Right cardiac atrium (tissue), 5 donors: ENCODE measurements around the gene EPHA2. TPM values are rescaled to one million over a fixed set of nuclear protein-coding genes. Genes with fewer than 3 reads are reported as not detected.

Experiments used
- ATAC-seq, 2 donors: fragments of 200-7000 bp; cut with Tn5 transposase; one replicate each; pipeline versions ENCODE4 v1.8.0 to v1.9.1; 2020; ENCODE audit warnings: moderate library complexity in 2 of 2, mild to moderate bottlenecking in 1 of 2
- DNase-seq, 3 donors: peaks; one replicate each; pipeline ENCODE4 v3.0.0-alpha.2; 2020
- H3K27ac ChIP-seq: one replicate; pipeline ENCODE4 v1.5.1; 2013; ENCODE audit warnings: mild to moderate bottlenecking, low read length, control low read depth, moderate library complexity
- H3K27me3 ChIP-seq: one replicate; pipeline ENCODE4 v1.6.1; 2013; ENCODE audit not compliant: control insufficient read depth, insufficient read depth
- H3K4me1 ChIP-seq: one replicate; pipeline ENCODE4 v1.6.1; 2013; ENCODE audit warnings: low read length; ENCODE audit not compliant: control insufficient read depth, insufficient read depth
- H3K4me3 ChIP-seq: one replicate; pipeline ENCODE4 v1.5.1; 2013; ENCODE audit warnings: low read length, control low read depth
- H3K9me3 ChIP-seq: one replicate; pipeline ENCODE4 v1.6.1; 2013; ENCODE audit warnings: low read length; ENCODE audit not compliant: control insufficient read depth
- WGBS: extraction: QIAGEN DNeasy Blood & Tissue Kit; methylation state at CpG from one replicate; pipeline ENCODE4 v1.1.7; 2013; 5-methylcytosine and 5-hydroxymethylcytosine counted together
- intact Hi-C, 4 donors: fragments of 100-400 bp; cut with DNase I; formaldehyde crosslinking; loops; one replicate each; pipeline versions ENCODE4 v1.11.0 to v1.14.0; 2022 to 2023
- long read RNA-seq, 4 donors: library from polyadenylated mRNA; unstranded; transcript quantifications; one replicate each; pipeline ENCODE4 v2.0.0, GENCODE V29; 2020 to 2021
- polyA plus RNA-seq: library from polyadenylated mRNA; stranded (reverse); fragments of 200-250 nt; gene quantifications from one replicate; pipeline ENCODE4 v1.2.3, GENCODE V29; 2013
- total RNA-seq, 4 donors: library from RNA; stranded (reverse); fragmentation: NEBNext Ultra II Directional; extraction: Animal tissue kit (Norgen Biotek cat#: 25700); gene quantifications; one replicate each; pipeline ENCODE4 v1.2.1, GENCODE V29; 2021
- donor health status: healthy with polysubstance abuse.
- donor health status: DM: no; HTN: yes; CAD: no.
- donor health status: DM: no; HTN: no; CAD: no.
- donor health status: DM: no; HTN: yes; CAD: no; lungs with severe emphysema.
- donor health status: DM: yes; HTN: yes; CAD: no.

The EPHA2 gene
- total RNA-seq (10 to 100 TPM in 2 of 4 donors, 1 to 10 TPM in 2; 6.4 to 15.7 (median 9.8) TPM), polyA plus RNA-seq (8.6 TPM)
- long read RNA-seq, donor 1, partial matches to known transcripts = 11 of 19 reads
- long read RNA-seq, donor 1, other reads (novel, unspliced or antisense) = 4 of 19 reads
- long read RNA-seq, donor 2, partial matches to known transcripts = 3 of 7 reads
- long read RNA-seq, donor 2, other reads (novel, unspliced or antisense) = 2 of 7 reads
- long read RNA-seq, donor 3, transcript EPHA2-201 (17 exons, 3,964 nt) = major isoform, 6 of 38 reads
- long read RNA-seq, donor 3, partial matches to known transcripts = 26 of 38 reads
- long read RNA-seq, donor 3, other reads (novel, unspliced or antisense) = 6 of 38 reads
- long read RNA-seq, donor 4, partial matches to known transcripts = 4 of 8 reads
- long read RNA-seq, donor 4, other reads (novel, unspliced or antisense) = 2 of 8 reads

DNA sequence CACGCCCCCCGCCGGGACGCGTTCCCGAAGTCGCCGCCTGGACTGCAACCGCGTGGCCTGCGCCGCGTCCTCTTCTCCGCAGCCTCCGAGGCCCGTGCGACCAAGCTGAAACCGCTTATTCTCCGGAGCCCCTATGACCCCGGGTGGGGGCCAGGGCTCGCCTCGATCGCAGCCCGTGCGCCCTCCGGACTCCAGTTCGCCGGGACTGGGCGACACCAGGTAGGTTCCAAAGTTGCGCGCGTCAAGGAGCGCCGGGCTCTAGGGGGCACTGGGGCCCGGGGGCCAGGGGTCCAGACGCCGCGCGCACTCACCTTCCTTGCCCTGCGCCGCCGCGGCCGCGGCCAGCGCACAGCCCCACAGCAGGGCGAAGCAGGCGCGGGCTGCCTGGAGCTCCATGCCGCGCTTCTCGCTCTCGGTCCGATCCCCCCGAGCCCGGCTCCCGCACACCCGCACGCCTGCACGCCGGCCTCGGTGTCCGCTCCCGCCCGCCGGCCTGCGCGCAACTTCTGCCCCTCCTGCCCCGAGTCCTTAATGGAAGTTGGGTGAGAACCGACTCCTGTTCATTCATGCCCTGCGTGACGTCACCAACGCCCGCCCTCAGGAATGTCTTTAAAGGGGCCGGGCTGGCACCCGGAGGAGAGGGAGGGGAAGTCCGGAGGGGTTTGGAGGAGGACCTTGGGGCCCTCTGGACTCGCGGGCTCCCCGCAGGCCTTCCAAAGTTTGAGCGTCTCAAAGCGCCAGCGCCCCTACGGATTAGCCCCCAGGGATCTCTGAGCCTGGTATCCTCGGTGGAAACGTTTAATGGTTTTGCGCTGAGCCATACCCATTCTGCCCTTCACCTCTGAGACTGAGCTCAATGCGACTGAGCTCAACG is at the start of gene EPHA2:
Gene EPHA2 (minus strand): TSS at position 533 of the 874 bp plus-strand sequence. CDS start 137 bp downstream, at position 396.
- peak within 1 kb of the TSS; percentile 71 for H3K4me3 ChIP-seq
- ATAC-seq (peak; percentile 77 to 78), DNase-seq (peak; percentile 93 to 98 (median 96))
- peak within 1 kb of the TSS; percentile 80 for H3K27ac ChIP-seq
- H3K9me3 ChIP-seq = no peaks in the 10 kb centered on the region
- H3K27me3 ChIP-seq = no peaks in the 10 kb centered on the region
- peaks cover 14% of the 10 kb centered on the region for H3K4me1 ChIP-seq
- intact Hi-C loops = no loop called here
- 3% methylated on average over 89 of the region's 89 CpGs for WGBS

GRCh38 chr1:16205334-16205671 is 49.4 kb upstream of the EPHA2 start:
- Histone ChIP-seq H3K4me1 (peaks cover 2% of the 10 kb centered on the region), H3K27me3 (no peaks in the 10 kb centered on the region), H3K4me3 (no peak overlapping the region), H3K27ac (no peak overlapping the region), H3K9me3 (no peaks in the 10 kb centered on the region)
- intact Hi-C loops = loop anchor here in 1 of 4 donors (5.0 kb wide), 1 partner anchor 157 kb away; no protein-coding TSS in a partner anchor
- no peak for DNase-seq
- no peak for ATAC-seq
- WGBS = 95% methylated on average over 11 of the region's 11 CpGs

- H3K27ac ChIP-seq = no peak overlapping the region
- 83% methylated on average over 12 of the region's 12 CpGs for WGBS
- no peak for ATAC-seq
Measured at GRCh38 chr1:16204634-16205333, 48.9 kb upstream of the EPHA2 start.

DNA sequence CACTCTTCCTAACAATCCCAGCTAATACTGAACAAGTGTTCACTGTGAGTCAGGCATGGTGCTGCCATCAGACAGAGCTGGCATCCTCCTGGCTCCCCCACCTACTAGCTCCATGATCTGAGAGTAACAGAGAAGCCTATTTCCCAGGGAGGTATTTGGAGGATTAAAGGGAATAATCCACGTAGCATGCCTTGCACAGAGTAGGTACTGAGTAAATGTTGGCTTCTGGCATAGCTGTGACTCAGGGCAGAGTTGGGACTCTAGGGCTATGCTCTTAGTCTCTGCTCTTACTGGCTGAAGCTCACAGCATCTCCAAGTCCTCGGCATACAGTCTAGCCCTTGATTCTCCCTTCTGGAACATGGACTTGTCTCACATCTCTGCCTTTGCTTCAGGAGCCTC is 48.3 kb upstream of the EPHA2 start:
- no peak for ATAC-seq
- intact Hi-C loops = no loop called here
- Histone ChIP-seq H3K27me3 (no peaks in the 10 kb centered on the region), H3K4me1 (peaks cover 2% of the 10 kb centered on the region), H3K27ac (no peak overlapping the region), H3K9me3 (no peaks in the 10 kb centered on the region), H3K4me3 (no peak overlapping the region)
- no peak for DNase-seq
- 91% methylated on average over 2 of the region's 2 CpGs for WGBS

More at GRCh38 chr1:16204634-16205333, 48.9 kb upstream of the EPHA2 start:
- no peak overlapping the region for H3K4me3 ChIP-seq
- no peaks in the 10 kb centered on the region for H3K9me3 ChIP-seq
- DNase-seq = peak in 2 of 3 donors; percentile 70 to 77
- H3K4me1 ChIP-seq = peaks cover 2% of the 10 kb centered on the region
- intact Hi-C loops = loop anchor here in 1 of 4 donors (5.0 kb wide), 1 partner anchor 158 kb away; no protein-coding TSS in a partner anchor
- no peaks in the 10 kb centered on the region for H3K27me3 ChIP-seq

DNA sequence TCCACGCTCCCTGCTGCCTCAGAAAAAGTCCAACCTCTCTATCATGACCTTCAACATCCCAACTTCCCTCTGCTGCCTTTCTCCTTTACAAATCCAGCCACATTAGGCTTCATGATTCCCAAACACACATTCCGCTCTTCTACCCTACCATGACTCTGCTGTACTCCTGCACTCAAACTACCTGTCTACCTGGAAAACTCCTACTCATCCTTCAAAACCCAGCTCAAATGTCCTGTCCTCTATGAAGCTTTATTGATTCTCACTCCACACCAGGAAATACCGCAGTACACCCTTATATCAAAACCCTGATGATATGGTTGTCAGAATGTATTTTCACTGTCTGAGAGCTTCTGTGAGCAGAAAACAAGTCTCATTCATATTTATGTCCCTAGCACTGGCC is 47.7 kb upstream of the EPHA2 start:
- intact Hi-C loops = no loop called here
- no peaks in the 10 kb centered on the region for H3K9me3 ChIP-seq
- DNase-seq = no peak
- H3K4me1 ChIP-seq = peaks cover 2% of the 10 kb centered on the region
- no peak for ATAC-seq
- H3K27ac ChIP-seq = no peak overlapping the region
- no peaks in the 10 kb centered on the region for H3K27me3 ChIP-seq
- 51% methylated on average over 3 of the region's 3 CpGs for WGBS
- no peak overlapping the region for H3K4me3 ChIP-seq

- Histone ChIP-seq H3K27me3 (no peaks in the 10 kb centered on the region), H3K9me3 (no peaks in the 10 kb centered on the region), H3K4me3 (no peak overlapping the region), H3K4me1 (peaks cover 2% of the 10 kb centered on the region), H3K27ac (no peak overlapping the region)
- ATAC-seq (no peak), DNase-seq (peak in 2 of 3 donors; percentile 53 to 61)
- intact Hi-C loops = no loop called here
- WGBS = 80% methylated on average over 24 of the region's 24 CpGs
Measured at GRCh38 chr1:16202281-16203210, 46.7 kb upstream of the EPHA2 start.

- ATAC-seq = no peak
- Histone ChIP-seq H3K4me1 (no peaks in the 10 kb centered on the region), H3K4me3 (no peak overlapping the region), H3K27me3 (no peaks in the 10 kb centered on the region), H3K27ac (no peak overlapping the region), H3K9me3 (no peaks in the 10 kb centered on the region)
- WGBS = 94% methylated on average over 4 of the region's 4 CpGs
- intact Hi-C loops = no loop called here
- DNase-seq = peak in 1 of 3 donors; percentile 25
Measured at GRCh38 chr1:16199700-16200099, 43.8 kb upstream of the EPHA2 start.

DNA sequence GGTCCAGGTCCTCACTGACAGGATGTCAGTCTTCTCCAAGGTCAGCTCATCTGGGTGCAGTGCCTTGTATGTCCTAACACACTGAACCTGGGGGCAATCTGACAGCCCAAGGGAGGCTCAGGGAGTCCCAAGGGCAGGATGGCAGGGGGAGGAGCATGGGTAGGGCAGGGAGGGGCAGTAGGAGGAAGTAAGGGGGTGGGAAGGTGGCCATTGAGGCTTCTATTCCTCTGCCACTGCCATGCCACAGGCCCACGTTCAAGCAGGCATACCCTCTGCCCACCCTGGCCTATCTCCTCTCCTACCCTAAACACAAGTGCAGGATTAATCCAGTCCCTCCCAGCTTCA is 43.3 kb upstream of the EPHA2 start:
- intact Hi-C loops = no loop called here
- peak in 2 of 3 donors; percentile 16 to 30 for DNase-seq

GRCh38 chr1:16198444-16199156 is 42.7 kb upstream of the EPHA2 start:
- no peak for ATAC-seq
- no peak overlapping the region for H3K27ac ChIP-seq
- 89% methylated on average over 8 of the region's 8 CpGs for WGBS

More for the DNA sequence above, 43.3 kb upstream of the EPHA2 start:
- WGBS = 68% methylated on average over 1 of the region's 1 CpG
- no peaks in the 10 kb centered on the region for H3K9me3 ChIP-seq
- H3K4me3 ChIP-seq = no peak overlapping the region
- H3K27me3 ChIP-seq = no peaks in the 10 kb centered on the region
- no peak overlapping the region for H3K27ac ChIP-seq
- H3K4me1 ChIP-seq = no peaks in the 10 kb centered on the region
- ATAC-seq = no peak

More at GRCh38 chr1:16198444-16199156, 42.7 kb upstream of the EPHA2 start:
- H3K9me3 ChIP-seq = no peaks in the 10 kb centered on the region
- intact Hi-C loops = no loop called here
- no peaks in the 10 kb centered on the region for H3K4me1 ChIP-seq
- peak in 2 of 3 donors; percentile 32 to 43 for DNase-seq
- no peak overlapping the region for H3K4me3 ChIP-seq
- no peaks in the 10 kb centered on the region for H3K27me3 ChIP-seq
